ENCODE data around the gene SH3TC2.

Gene SH3TC2

DNA sequence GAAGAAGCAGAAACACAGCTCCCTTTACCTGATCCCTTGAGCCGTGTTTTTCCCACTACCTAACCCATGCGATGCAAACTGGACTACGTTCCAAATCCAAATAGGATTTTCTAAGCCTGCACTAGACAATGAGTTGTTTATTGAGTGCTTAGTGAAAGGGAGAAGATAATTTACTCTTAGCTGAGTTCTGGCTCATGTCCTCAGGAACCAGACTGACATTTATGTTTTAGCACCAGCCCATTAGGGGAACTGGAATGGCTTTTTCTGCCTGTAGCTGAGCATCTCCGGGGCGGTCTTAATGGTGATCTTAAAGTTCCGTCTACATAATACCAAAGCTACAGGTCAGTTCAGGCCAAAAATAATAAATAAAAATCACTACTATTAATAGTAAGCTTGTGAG lies 81.5 kb downstream of the SH3TC2 start:
- no peaks in the 10 kb centered on the region for H4K20me1 ChIP-seq (ENCODE audit: insufficient read depth)
- no peak overlapping the region for H3K4me3 ChIP-seq (IDR thresholded peaks at IDR 0.05; ENCODE audit: insufficient read depth, low read depth, low read length)
- no peaks in the 10 kb centered on the region for H3K79me2 ChIP-seq (ENCODE audit: insufficient read depth, low read depth)
- no peaks in the 10 kb centered on the region for H3K27me3 ChIP-seq (ENCODE audit: insufficient read depth, low read depth)
- no peak overlapping the region for H2AFZ ChIP-seq (ENCODE audit: low read depth)
- H3K4me2 ChIP-seq = no peak overlapping the region
- TF ChIP-seq, protein P1, sequence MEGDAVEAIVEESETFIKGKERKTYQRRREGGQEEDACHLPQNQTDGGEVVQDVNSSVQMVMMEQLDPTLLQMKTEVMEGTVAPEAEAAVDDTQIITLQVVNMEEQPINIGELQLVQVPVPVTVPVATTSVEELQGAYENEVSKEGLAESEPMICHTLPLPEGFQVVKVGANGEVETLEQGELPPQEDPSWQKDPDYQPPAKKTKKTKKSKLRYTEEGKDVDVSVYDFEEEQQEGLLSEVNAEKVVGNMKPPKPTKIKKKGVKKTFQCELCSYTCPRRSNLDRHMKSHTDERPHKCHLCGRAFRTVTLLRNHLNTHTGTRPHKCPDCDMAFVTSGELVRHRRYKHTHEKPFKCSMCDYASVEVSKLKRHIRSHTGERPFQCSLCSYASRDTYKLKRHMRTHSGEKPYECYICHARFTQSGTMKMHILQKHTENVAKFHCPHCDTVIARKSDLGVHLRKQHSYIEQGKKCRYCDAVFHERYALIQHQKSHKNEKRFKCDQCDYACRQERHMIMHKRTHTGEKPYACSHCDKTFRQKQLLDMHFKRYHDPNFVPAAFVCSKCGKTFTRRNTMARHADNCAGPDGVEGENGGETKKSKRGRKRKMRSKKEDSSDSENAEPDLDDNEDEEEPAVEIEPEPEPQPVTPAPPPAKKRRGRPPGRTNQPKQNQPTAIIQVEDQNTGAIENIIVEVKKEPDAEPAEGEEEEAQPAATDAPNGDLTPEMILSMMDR (conservative IDR thresholded peaks at IDR 0.05; ENCODE audit: low read depth, low read length) = no peak
- no peaks in the 10 kb centered on the region for H3K4me1 ChIP-seq (ENCODE audit: low read depth, poor library complexity, severe bottlenecking)
- H3K36me3 ChIP-seq (ENCODE audit: insufficient read depth) = no peaks in the 10 kb centered on the region
- H3K9ac ChIP-seq = no peak overlapping the region
- no peak overlapping the region for H3K27ac ChIP-seq

DNA sequence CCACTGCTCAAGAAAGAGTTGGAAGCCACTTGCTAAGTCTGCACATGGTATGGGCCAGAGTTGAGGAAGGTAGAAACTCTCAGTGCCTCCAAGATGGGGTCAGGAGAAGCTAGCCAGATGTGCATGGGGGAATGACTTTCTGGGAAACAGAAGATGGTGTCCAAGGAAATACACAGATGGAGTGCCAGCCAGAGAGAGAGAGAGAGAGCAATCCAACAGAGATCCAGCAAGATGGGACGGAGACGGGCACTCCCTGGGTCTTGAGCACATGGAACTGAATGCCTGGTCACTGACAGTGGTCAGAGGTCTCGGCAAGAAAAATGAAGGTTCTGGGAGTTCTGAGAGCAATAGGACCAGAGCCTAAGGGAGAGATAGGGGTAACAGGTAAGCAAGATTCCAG lies 82.1 kb downstream of the SH3TC2 start:
- H3K9ac ChIP-seq = no peak overlapping the region
- H4K20me1 ChIP-seq (ENCODE audit: insufficient read depth) = no peaks in the 10 kb centered on the region
- H3K4me2 ChIP-seq = no peak overlapping the region
- H3K4me1 ChIP-seq (ENCODE audit: low read depth, poor library complexity, severe bottlenecking) = no peaks in the 10 kb centered on the region
- no peaks in the 10 kb centered on the region for H3K27me3 ChIP-seq (ENCODE audit: insufficient read depth, low read depth)
- no peaks in the 10 kb centered on the region for H3K36me3 ChIP-seq (ENCODE audit: insufficient read depth)
- no peak overlapping the region for H3K4me3 ChIP-seq (IDR thresholded peaks at IDR 0.05; ENCODE audit: insufficient read depth, low read depth, low read length)
- TF ChIP-seq, protein P1 (conservative IDR thresholded peaks at IDR 0.05; ENCODE audit: low read depth, low read length) = no peak
- no peaks in the 10 kb centered on the region for H3K79me2 ChIP-seq (ENCODE audit: insufficient read depth, low read depth)
- no peak overlapping the region for H3K27ac ChIP-seq
- no peak overlapping the region for H2AFZ ChIP-seq (ENCODE audit: low read depth)

DNA sequence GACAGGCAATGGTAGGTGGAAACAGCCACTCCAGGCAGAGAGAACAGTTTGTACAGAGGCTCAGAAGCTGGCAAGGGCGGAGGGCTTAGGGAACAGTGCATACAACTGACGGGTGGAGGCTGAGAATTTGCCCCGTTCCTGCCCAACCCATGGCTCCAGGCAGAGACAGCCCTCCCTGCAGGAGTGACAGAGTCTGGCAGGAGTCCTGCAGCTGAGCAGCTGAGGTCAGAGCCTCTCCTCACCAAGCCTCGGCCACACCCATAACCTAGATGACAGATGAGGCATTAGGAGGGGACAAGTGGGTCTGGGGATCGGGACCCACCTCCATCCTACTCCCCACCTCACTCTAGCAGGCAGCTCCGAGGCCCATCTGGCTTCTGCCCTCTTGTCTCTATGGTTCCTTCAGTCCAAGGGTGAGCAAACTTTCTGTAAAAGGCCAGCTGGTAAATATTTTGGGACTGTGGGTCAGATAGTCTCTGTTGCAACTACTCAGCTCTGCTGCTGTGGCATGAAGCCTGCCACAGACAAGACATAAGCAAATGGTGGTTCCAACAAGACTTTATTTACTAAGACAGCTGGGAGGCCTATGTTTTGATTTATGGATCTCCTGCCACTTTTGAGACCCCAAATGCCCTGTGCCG lies 83.7 kb downstream of the SH3TC2 start:
- no peaks in the 10 kb centered on the region for H3K27me3 ChIP-seq (ENCODE audit: insufficient read depth, low read depth)
- no peaks in the 10 kb centered on the region for H3K36me3 ChIP-seq (ENCODE audit: insufficient read depth)
- H4K20me1 ChIP-seq (ENCODE audit: insufficient read depth) = no peaks in the 10 kb centered on the region
- H3K9ac ChIP-seq = no peak overlapping the region
- TF ChIP-seq, protein P1 (conservative IDR thresholded peaks at IDR 0.05; ENCODE audit: low read depth, low read length) = no peak
- no peak overlapping the region for H2AFZ ChIP-seq (ENCODE audit: low read depth)
- H3K4me1 ChIP-seq (ENCODE audit: low read depth, poor library complexity, severe bottlenecking) = no peaks in the 10 kb centered on the region
- H3K4me2 ChIP-seq = no peak overlapping the region
- no peaks in the 10 kb centered on the region for H3K79me2 ChIP-seq (ENCODE audit: insufficient read depth, low read depth)
- H3K27ac ChIP-seq = no peak overlapping the region
- no peak overlapping the region for H3K4me3 ChIP-seq (IDR thresholded peaks at IDR 0.05; ENCODE audit: insufficient read depth, low read depth, low read length)

DNA sequence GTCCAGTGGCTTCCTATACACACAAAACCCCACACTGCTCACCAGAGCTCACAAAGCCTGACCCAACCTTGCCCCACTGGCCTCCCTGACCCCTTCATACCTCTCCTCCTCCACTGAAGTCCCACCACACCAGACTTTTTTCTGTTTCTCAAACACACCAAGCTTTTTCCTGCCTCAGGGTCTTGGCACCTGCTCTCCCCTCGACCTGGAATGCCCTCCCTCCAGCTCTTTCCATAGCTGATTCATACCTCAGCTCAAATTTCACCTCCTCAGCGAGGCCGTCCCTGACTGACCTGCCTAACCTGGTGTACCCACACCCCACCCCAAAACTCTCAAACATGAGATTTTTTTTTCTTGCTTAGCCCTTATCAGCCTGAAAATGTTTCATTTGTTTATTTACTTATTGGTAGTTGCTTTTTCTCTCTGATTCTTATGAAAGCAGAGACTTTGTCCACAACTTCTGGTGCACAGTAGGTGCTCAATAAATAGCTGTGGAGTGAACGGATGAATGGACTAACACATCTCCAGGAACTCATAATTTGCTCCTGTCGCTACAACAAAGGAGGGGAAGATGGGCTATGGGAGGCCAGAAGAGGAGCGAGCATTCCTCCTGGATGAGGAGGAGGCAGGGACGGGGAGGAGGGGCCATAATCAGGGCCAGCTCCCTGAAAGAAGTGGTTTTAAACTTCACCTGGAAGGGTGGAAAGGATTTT lies 84.3 kb downstream of the SH3TC2 start:
- H3K9ac ChIP-seq = no peak overlapping the region
- no peak overlapping the region for H3K4me2 ChIP-seq
- no peak overlapping the region for H3K4me3 ChIP-seq (IDR thresholded peaks at IDR 0.05; ENCODE audit: insufficient read depth, low read depth, low read length)

More for the DNA sequence above, 84.3 kb downstream of the SH3TC2 start:
- Histone ChIP-seq H3K79me2 (ENCODE audit: insufficient read depth, low read depth) (no peaks in the 10 kb centered on the region), H3K27me3 (ENCODE audit: insufficient read depth, low read depth) (no peaks in the 10 kb centered on the region), H2AFZ (ENCODE audit: low read depth) (no peak overlapping the region), H3K36me3 (ENCODE audit: insufficient read depth) (no peaks in the 10 kb centered on the region), H4K20me1 (ENCODE audit: insufficient read depth) (no peaks in the 10 kb centered on the region), H3K4me1 (ENCODE audit: low read depth, poor library complexity, severe bottlenecking) (no peaks in the 10 kb centered on the region), H3K27ac (no peak overlapping the region)
- TF ChIP-seq, protein P1 (conservative IDR thresholded peaks at IDR 0.05; ENCODE audit: low read depth, low read length) = no peak

All from KMS-11 (cell line).